Endothelial cell of umbilical vein (primary cell): Measurements from ENCODE around the gene MAST1. TPM values are rescaled to one million over a fixed set of nuclear protein-coding genes. Genes with fewer than 3 reads are reported as not detected.

Source experiments
- BruUV-seq: library from RNA; stranded (reverse); fragments of 400-500 nt; replicated peaks from 2 replicates; lab custom pipeline; 2021; lab: Mats Ljungman, UMichigan
- CTCF ChIA-PET: fragments of 300-600, 350-600 bp; sonication (Branson Sonifier 250); formaldehyde crosslinking; loops from one replicate; lab custom pipeline; 2021; ENCODE audit warnings: antibody characterized with exemption, inconsistent platforms; lab: Charles Lee
- POLR2A ChIA-PET: fragments of 300-600, 350-600 bp; sonication (Branson Sonifier 250); formaldehyde crosslinking; loops from one replicate; lab custom pipeline; 2021; ENCODE audit warnings: antibody characterized with exemption, inconsistent platforms; lab: Charles Lee
- DNase-seq: peaks from one replicate; pipeline ENCODE4 v3.0.0-alpha.2; 2011; ENCODE audit warnings: low read depth, low spot score
- FAIRE-seq: peaks from 2 replicates; lab custom pipeline; 2011; peaks lifted over from hg19 to GRCh38; lab: Jason Lieb, UNC
- H2AFZ ChIP-seq: 2 replicates; pipeline ENCODE4 v1.6.0; 2012; ENCODE audit warnings: low read depth, low read length, control low read depth, inconsistent platforms
- H3K27ac ChIP-seq: 2 replicates; pipeline ENCODE4 v1.5.1; 2011; ENCODE audit warnings: low read depth, mild to moderate bottlenecking, control low read depth, low read length, moderate library complexity; ENCODE audit not compliant: insufficient read depth
- H3K27me3 ChIP-seq, 2 experiments: 2 replicates each; pipeline versions ENCODE4 v1.6.0 to v1.6.1; 2011; ENCODE audit warnings: low read length in 2 of 2, mixed read lengths in 1 of 2; ENCODE audit not compliant: control insufficient read depth in 2 of 2, insufficient read depth in 2 of 2
- H3K36me3 ChIP-seq, 2 experiments: 2 replicates in 1 of 2; 3 replicates in 1 of 2; pipeline ENCODE4 v1.5.1; 2011; ENCODE audit warnings: low read length in 2 of 2, mild to moderate bottlenecking in 1 of 2, moderate library complexity in 1 of 2; ENCODE audit not compliant: control insufficient read depth in 2 of 2, insufficient read depth in 2 of 2; ENCODE audit errors: extremely low read depth in 1 of 2
- H3K4me1 ChIP-seq: 3 replicates; pipeline ENCODE4 v1.5.1; 2011; ENCODE audit warnings: mild to moderate bottlenecking, low read length; ENCODE audit not compliant: control insufficient read depth, insufficient read depth; ENCODE audit errors: extremely low read depth
- H3K4me2 ChIP-seq: 2 replicates; pipeline ENCODE4 v1.6.1; 2011; ENCODE audit warnings: low read length, control low read depth, mixed read lengths; ENCODE audit not compliant: insufficient read depth
- H3K4me3 ChIP-seq, 3 experiments: fragments of 200-600 bp in 1 of 3; sonication (generic), shearing (Covaris generic) in 1 of 3; replicated peaks in 1 of 3; 2 replicates each; pipeline ENCODE4 v1.5.1; 2011 to 2016; ENCODE audit warnings: control low read depth in 3 of 3, low read length in 3 of 3, mild to moderate bottlenecking in 2 of 3, inconsistent platforms in 1 of 3, low read depth in 1 of 3, moderate library complexity in 1 of 3; ENCODE audit not compliant: insufficient read depth in 1 of 3
- H3K79me2 ChIP-seq: 2 replicates; pipeline ENCODE4 v1.6.0; 2012; ENCODE audit warnings: low read length, inconsistent platforms; ENCODE audit not compliant: control insufficient read depth, insufficient read depth
- H3K9ac ChIP-seq: replicated peaks from 2 replicates; pipeline ENCODE3; 2011; ENCODE audit warnings: low read length, control low read depth; ENCODE audit not compliant: insufficient read depth; ENCODE audit errors: extremely low read depth
- H3K9me1 ChIP-seq: replicated peaks from 3 replicates; pipeline ENCODE4 v1.6.0; 2011; ENCODE audit warnings: mild to moderate bottlenecking, low read length; ENCODE audit not compliant: control insufficient read depth, insufficient read depth; ENCODE audit errors: extremely low read depth
- H3K9me3 ChIP-seq: replicated peaks from 2 replicates; pipeline ENCODE4 v1.5.1; 2012; ENCODE audit warnings: low read length, inconsistent platforms; ENCODE audit not compliant: control insufficient read depth, insufficient read depth
- H4K20me1 ChIP-seq: replicated peaks from 2 replicates; pipeline ENCODE3; 2011; ENCODE audit warnings: mild to moderate bottlenecking, low read length; ENCODE audit not compliant: control insufficient read depth, insufficient read depth; ENCODE audit errors: extremely low read depth
- CTCF ChIP-seq, 2 donors: IDR thresholded peaks; 1 replicate in 1 of 2; 2 replicates in 1 of 2; pipeline ENCODE4 v1.5.1; 2011; ENCODE audit warnings: low read length in 2 of 2, mild to moderate bottlenecking in 2 of 2, moderate library complexity in 2 of 2, control low read depth in 1 of 2, inconsistent platforms in 1 of 2, low read depth in 1 of 2; ENCODE audit not compliant: insufficient read depth in 1 of 2; ENCODE audit errors: extremely low read depth in 1 of 2
- EZH2 ChIP-seq: IDR thresholded peaks from 2 replicates; pipeline ENCODE4 v1.6.1; 2012; ENCODE audit warnings: borderline replicate concordance, low read depth, mild to moderate bottlenecking, moderate library complexity, low read length, inconsistent platforms; ENCODE audit not compliant: severe bottlenecking
- FOS ChIP-seq: IDR thresholded peaks from 2 replicates; pipeline ENCODE4 v1.6.1; 2011; ENCODE audit warnings: mild to moderate bottlenecking, low read length, moderate library complexity, borderline replicate concordance; ENCODE audit not compliant: insufficient read depth
- GATA2 ChIP-seq: IDR thresholded peaks from 2 replicates; pipeline ENCODE4 v1.7.0; 2011; ENCODE audit warnings: low read depth, mild to moderate bottlenecking, moderate library complexity, mixed read lengths, low read length; ENCODE audit not compliant: insufficient read length, insufficient read depth
- JUN ChIP-seq: IDR thresholded peaks from 2 replicates; pipeline ENCODE4 v1.6.1; 2011; ENCODE audit warnings: borderline replicate concordance, low read depth; ENCODE audit not compliant: insufficient read length, insufficient read depth
- MAX ChIP-seq: IDR thresholded peaks from 2 replicates; pipeline ENCODE4 v1.6.1; 2011; ENCODE audit not compliant: insufficient read depth, insufficient read length
- MYC ChIP-seq: IDR thresholded peaks from one replicate; pipeline ENCODE4 v1.6.1; 2011; ENCODE audit warnings: mild to moderate bottlenecking, low read depth, low read length
- POLR2A ChIP-seq: IDR thresholded peaks from 2 replicates; pipeline ENCODE4 v1.6.1; 2012; ENCODE audit warnings: low read depth, mild to moderate bottlenecking, control low read depth, low read length
- POLR2AphosphoS5 ChIP-seq: IDR thresholded peaks from 2 replicates; pipeline ENCODE4 v1.6.1; 2012; ENCODE audit warnings: low read depth, mild to moderate bottlenecking, control low read depth, low read length, moderate library complexity; ENCODE audit not compliant: insufficient read depth
- dilution Hi-C: fragments of 300-500 bp; cut with MboI; formaldehyde crosslinking; loops from one replicate; pipeline ENCODE4 v1.15.0; 2019; ENCODE audit warnings: low sequenced_read_pairs; ENCODE audit not compliant: extremely low pct_ligation_motif_present
- intact Hi-C: fragments of 100-400 bp; cut with micrococcal nuclease; formaldehyde crosslinking; loops from one replicate; pipeline ENCODE4 v1.10.0; 2022
- polyA plus RNA-seq, 4 experiments: library from polyadenylated mRNA; depleted of rRNA in 3 of 4; stranded (reverse) in 3 of 4; unstranded in 1 of 4; fragments of >200 nt; gene quantifications; 2 replicates each; pipeline versions ENCODE4 v1.2.1 to v1.2.3, GENCODE V29; 2011 to 2012; ENCODE audit warnings: missing spikeins in 1 of 4
- total RNA-seq: library from RNA; stranded (reverse); gene quantifications from 2 replicates; pipeline ENCODE4 v1.2.3, GENCODE V29; 2021

The MAST1 gene
- total and polyA plus RNA-seq, 2 donors (not counting 3 experiments of a cell fraction or from before 2014, with no cell fraction given): 0.13 to 0.46 TPM

- no peak overlapping the region for H3K4me2 ChIP-seq
- no peak overlapping the region for H3K27ac ChIP-seq
- no peaks in the 10 kb centered on the region for H3K79me2 ChIP-seq
- H3K27me3 ChIP-seq: peaks cover 59 to 72% of the 10 kb centered on the region in 2 experiments
- H3K9me3 ChIP-seq: no peaks in the 10 kb centered on the region
- intact Hi-C loops: no loop called here
- H3K4me3 ChIP-seq: no peak overlapping the region
- no peaks in the 10 kb centered on the region for H4K20me1 ChIP-seq
- dilution Hi-C loops: no loop called here
- no peaks in the 10 kb centered on the region for H3K36me3 ChIP-seq
- H2AFZ ChIP-seq: no peak overlapping the region
- no peak for FAIRE-seq
- no peak for DNase-seq
- TF ChIP-seq FOS: no peak
- no peak for TF ChIP-seq GATA2
- TF ChIP-seq CTCF (IDR thresholded peaks at IDR 0.05; ENCODE audit: extremely low read depth in 1 of 2, insufficient read depth in 1 of 2, low read depth in 1 of 2, low read length in 2 of 2): no peak
- no peak for TF ChIP-seq POLR2A
- TF ChIP-seq MYC: no peak
- no peak for TF ChIP-seq POLR2AphosphoS5
- no peak for TF ChIP-seq MAX
- TF ChIP-seq EZH2: no peak
- no peak for TF ChIP-seq JUN
- no peaks in the 10 kb centered on the region for H3K4me1 ChIP-seq
- H3K9ac ChIP-seq: no peak overlapping the region
- no peaks in the 10 kb centered on the region for H3K9me1 ChIP-seq
- ChIA-PET POLR2A (no interaction called here), CTCF (interaction anchor here (0.6 to 1.8 kb wide), 6 partner anchors 9 to 75 kb away, joined by 3 to 18 read pairs (median 4); no protein-coding TSS in a partner anchor)
- BruUV-seq: no TSS peak
Measured at GRCh38 chr19:12837225-12837624, 1.1 kb upstream of the MAST1 start.
